ENCODE measurements around the gene CACNA2D3.

DNA sequence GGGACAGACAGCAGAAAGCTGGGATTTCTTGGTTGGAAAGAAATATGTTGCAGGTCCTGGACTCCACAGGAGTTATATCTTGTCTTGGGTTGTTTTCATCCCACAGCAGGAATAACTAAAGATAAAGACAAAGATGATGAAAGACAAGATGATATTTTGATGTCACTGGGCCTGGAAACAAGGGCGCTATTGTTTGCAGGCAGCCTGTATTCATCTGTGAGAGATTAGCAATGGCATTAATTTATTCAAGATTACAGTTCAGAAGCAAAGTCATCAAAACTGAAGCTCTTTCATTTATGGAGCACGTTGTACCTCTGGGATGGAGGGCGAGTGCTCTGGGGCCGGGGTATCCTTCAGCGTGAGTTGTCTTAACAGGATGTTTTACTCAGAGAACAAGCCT lies 591.7 kb downstream of the CACNA2D3 start:
- TF ChIP-seq POLR2A (IDR thresholded peaks at IDR 0.05; ENCODE audit: low read length) (no peak), GATA1 (IDR thresholded peaks at IDR 0.05; ENCODE audit: low read depth, low read length) (no peak)
